LNCaP clone FGC (cell line): ENCODE data around the gene RP9.

Experiments used
- DNase-seq: peaks from one replicate; pipeline ENCODE4 v3.0.0-alpha.2; 2011; ENCODE audit warnings: low read depth
- H3K4me3 ChIP-seq: 2 replicates; pipeline ENCODE4 v1.5.1; 2011; ENCODE audit warnings: mild to moderate bottlenecking, low read depth, low read length, control low read depth
- TF ChIP-seq, protein P1 (sequence below): IDR thresholded peaks from 2 replicates; pipeline ENCODE4 v1.5.1; 2012; ENCODE audit warnings: mild to moderate bottlenecking; ENCODE audit not compliant: control insufficient read depth, insufficient read depth; ENCODE audit errors: extremely low read depth

The RP9 gene

GRCh38 chr7:33128631-33128989 lies 19.4 kb upstream of the RP9 start:
- peak overlapping the region; percentile 83 for H3K4me3 ChIP-seq
- no peak for DNase-seq
- TF ChIP-seq, protein P1, sequence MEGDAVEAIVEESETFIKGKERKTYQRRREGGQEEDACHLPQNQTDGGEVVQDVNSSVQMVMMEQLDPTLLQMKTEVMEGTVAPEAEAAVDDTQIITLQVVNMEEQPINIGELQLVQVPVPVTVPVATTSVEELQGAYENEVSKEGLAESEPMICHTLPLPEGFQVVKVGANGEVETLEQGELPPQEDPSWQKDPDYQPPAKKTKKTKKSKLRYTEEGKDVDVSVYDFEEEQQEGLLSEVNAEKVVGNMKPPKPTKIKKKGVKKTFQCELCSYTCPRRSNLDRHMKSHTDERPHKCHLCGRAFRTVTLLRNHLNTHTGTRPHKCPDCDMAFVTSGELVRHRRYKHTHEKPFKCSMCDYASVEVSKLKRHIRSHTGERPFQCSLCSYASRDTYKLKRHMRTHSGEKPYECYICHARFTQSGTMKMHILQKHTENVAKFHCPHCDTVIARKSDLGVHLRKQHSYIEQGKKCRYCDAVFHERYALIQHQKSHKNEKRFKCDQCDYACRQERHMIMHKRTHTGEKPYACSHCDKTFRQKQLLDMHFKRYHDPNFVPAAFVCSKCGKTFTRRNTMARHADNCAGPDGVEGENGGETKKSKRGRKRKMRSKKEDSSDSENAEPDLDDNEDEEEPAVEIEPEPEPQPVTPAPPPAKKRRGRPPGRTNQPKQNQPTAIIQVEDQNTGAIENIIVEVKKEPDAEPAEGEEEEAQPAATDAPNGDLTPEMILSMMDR = no peak

DNA sequence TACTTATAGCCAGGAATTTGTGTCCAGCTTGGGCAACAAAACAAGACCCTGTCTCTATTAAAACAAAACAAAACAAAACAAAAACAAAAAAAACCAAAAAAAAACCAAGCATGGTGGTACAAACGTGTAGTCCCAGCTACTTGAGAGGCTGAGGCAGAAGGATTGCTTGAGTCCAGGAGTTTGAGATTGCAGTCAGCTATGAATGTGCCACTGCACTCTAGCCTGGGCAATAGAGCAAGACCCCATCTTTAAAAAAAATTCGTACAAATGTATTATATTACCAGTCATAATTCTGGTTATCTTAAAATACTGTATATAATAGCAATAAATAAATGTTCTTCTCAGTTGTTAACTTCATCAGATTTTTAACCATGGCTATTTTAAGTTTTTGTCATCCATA lies 17.9 kb upstream of the RP9 start:
- no peak for DNase-seq
- H3K4me3 ChIP-seq = no peak overlapping the region
- TF ChIP-seq, protein P1 = no peak

GRCh38 chr7:33118383-33118782 lies 9.2 kb upstream of the RP9 start:
- TF ChIP-seq, protein P1 = no peak
- no peak overlapping the region for H3K4me3 ChIP-seq
- DNase-seq = no peak

GRCh38 chr7:33114976-33115375 lies 5.8 kb upstream of the RP9 start:
- DNase-seq = no peak
- H3K4me3 ChIP-seq = no peak overlapping the region
- TF ChIP-seq, protein P1 = no peak

GRCh38 chr7:33111614-33112013 lies 2.4 kb upstream of the RP9 start:
- H3K4me3 ChIP-seq = no peak overlapping the region
- TF ChIP-seq, protein P1 = no peak
- DNase-seq = no peak

- TF ChIP-seq, protein P1 = no peak
- peak overlapping the region; percentile 69 for H3K4me3 ChIP-seq
- DNase-seq = no peak
Observed at GRCh38 chr7:33109758-33110238, 594 bp upstream of the RP9 start.

GRCh38 chr7:33108554-33109004 lies 625 bp downstream of the RP9 start:
- peak overlapping the region; percentile 69 for H3K4me3 ChIP-seq
- TF ChIP-seq, protein P1 = peak; percentile 33; the same call in 1 of the 2 replicates
- no peak for DNase-seq
